CD14-positive monocyte (primary cell): Measurements from ENCODE around the gene FIBIN. TPM values are rescaled to one million over a fixed set of nuclear protein-coding genes. Genes with fewer than 3 reads are reported as not detected.

ENCODE experiments used
- DNase-seq, 3 donors: peaks; one replicate each; pipeline ENCODE4 v3.0.0-alpha.2; 2011 to 2022
- H2AFZ ChIP-seq: 2 replicates; pipeline ENCODE4 v1.6.0; 2012; ENCODE audit warnings: mild to moderate bottlenecking, low read depth, low read length, inconsistent platforms; ENCODE audit not compliant: insufficient read depth, poor library complexity, severe bottlenecking
- H3K27ac ChIP-seq, 2 donors: 1 replicate in 1 of 2; 2 replicates in 1 of 2; pipeline ENCODE4 v1.5.1; 2012 to 2013; ENCODE audit warnings: low read length in 2 of 2, control low read depth in 1 of 2, inconsistent platforms in 1 of 2, low read depth in 1 of 2, mild to moderate bottlenecking in 1 of 2
- H3K27me3 ChIP-seq, 2 donors: one replicate each; pipeline versions ENCODE4 v1.6.0 to v1.6.1; 2011 to 2013; ENCODE audit warnings: low read length in 2 of 2; ENCODE audit not compliant: control insufficient read depth in 2 of 2, insufficient read depth in 2 of 2
- H3K36me3 ChIP-seq, 2 donors: replicated peaks in 1 of 2; 1 replicate in 1 of 2; 2 replicates in 1 of 2; pipeline versions ENCODE4 v1.5.1 to v1.6.1; 2012 to 2013; ENCODE audit warnings: low read length in 2 of 2, control low read depth in 1 of 2, inconsistent platforms in 1 of 2, mild to moderate bottlenecking in 1 of 2; ENCODE audit not compliant: insufficient read depth in 2 of 2, control insufficient read depth in 1 of 2
- H3K4me1 ChIP-seq, 2 donors: 1 replicate in 1 of 2; 2 replicates in 1 of 2; pipeline versions ENCODE4 v1.5.1 to v1.6.1; 2012 to 2013; ENCODE audit warnings: low read length in 2 of 2, control low read depth in 1 of 2, inconsistent platforms in 1 of 2, mild to moderate bottlenecking in 1 of 2, moderate library complexity in 1 of 2; ENCODE audit not compliant: insufficient read depth in 2 of 2, control insufficient read depth in 1 of 2
- H3K4me2 ChIP-seq: replicated peaks from 2 replicates; pipeline ENCODE3; 2012; ENCODE audit warnings: low read length, moderate library complexity, mild to moderate bottlenecking; ENCODE audit not compliant: poor library complexity, severe bottlenecking; ENCODE audit errors: extremely low read depth
- H3K4me3 ChIP-seq, 3 experiments: fragments of 200-600 bp in 1 of 3; sonication (generic) in 1 of 3; replicated peaks in 1 of 3; 1 replicate in 2 of 3; 2 replicates in 1 of 3; pipeline ENCODE4 v1.5.1; 2011 to 2013; ENCODE audit warnings: low read length in 3 of 3, mild to moderate bottlenecking in 3 of 3, control low read depth in 2 of 3, low read depth in 2 of 3, inconsistent platforms in 1 of 3, moderate library complexity in 1 of 3
- H3K79me2 ChIP-seq: 2 replicates; pipeline ENCODE4 v1.6.0; 2012; ENCODE audit warnings: mild to moderate bottlenecking, control low read depth, inconsistent platforms, low read length, moderate library complexity; ENCODE audit not compliant: insufficient read depth
- H3K9ac ChIP-seq: 2 replicates; pipeline ENCODE4 v1.6.0; 2017; ENCODE audit warnings: low read length, mild to moderate bottlenecking; ENCODE audit not compliant: insufficient read depth, poor library complexity, severe bottlenecking
- H3K9me3 ChIP-seq, 2 donors: replicated peaks in 1 of 2; 1 replicate in 1 of 2; 2 replicates in 1 of 2; pipeline versions ENCODE4 v1.5.1 to v1.6.1; 2012 to 2013; ENCODE audit warnings: low read length in 2 of 2, control low read depth in 1 of 2; ENCODE audit not compliant: control insufficient read depth in 1 of 2, insufficient read depth in 1 of 2
- H4K20me1 ChIP-seq: 2 replicates; pipeline ENCODE4 v1.6.0; 2012; ENCODE audit warnings: mild to moderate bottlenecking, low read length, control low read depth, moderate library complexity; ENCODE audit not compliant: insufficient read depth
- H3K27ac Mint-ChIP-seq, 7 donors: one replicate each; pipeline ENCODE4 v1.8.0; 2020; ENCODE audit warnings: mild to moderate bottlenecking in 7 of 7, mixed read lengths in 7 of 7, moderate library complexity in 6 of 7, inconsistent platforms in 2 of 7
- H3K27me3 Mint-ChIP-seq, 3 donors: one replicate each; pipeline ENCODE4 v1.8.0; 2021 to 2022; ENCODE audit warnings: low read depth in 3 of 3, mild to moderate bottlenecking in 3 of 3, mixed read lengths in 3 of 3, moderate library complexity in 3 of 3, inconsistent platforms in 1 of 3
- H3K36me3 Mint-ChIP-seq, 2 donors: one replicate each; pipeline ENCODE4 v1.8.0; 2020; ENCODE audit warnings: mixed read lengths in 2 of 2, inconsistent platforms in 1 of 2, mild to moderate bottlenecking in 1 of 2
- H3K4me1 Mint-ChIP-seq: one replicate; pipeline ENCODE4 v1.8.0; 2020; ENCODE audit warnings: mild to moderate bottlenecking, mixed read lengths
- H3K4me3 Mint-ChIP-seq, 2 donors: one replicate each; pipeline ENCODE4 v1.8.0; 2020; ENCODE audit warnings: mild to moderate bottlenecking in 2 of 2, mixed read lengths in 2 of 2, moderate library complexity in 1 of 2
- H3K9me3 Mint-ChIP-seq, 7 donors: one replicate each; pipeline ENCODE4 v1.8.0; 2020 to 2022; ENCODE audit warnings: mixed read lengths in 7 of 7, mild to moderate bottlenecking in 6 of 7, moderate library complexity in 6 of 7, inconsistent platforms in 2 of 7
- WGBS: methylation state at CpG from one replicate; pipeline ENCODE4 v1.1.5; 2013; ENCODE audit warnings: missing lambda C conversion rate; ENCODE audit not compliant: insufficient coverage; 5-methylcytosine and 5-hydroxymethylcytosine counted together
- intact Hi-C, 2 donors: fragments of 100-400 bp; cut with micrococcal nuclease; formaldehyde crosslinking; loops; one replicate each; pipeline versions ENCODE4 v1.15.0 to v1.15.1; 2023
- polyA plus RNA-seq, 3 donors: library from polyadenylated mRNA; depleted of rRNA in 1 of 3; unstranded in 2 of 3; stranded (reverse) in 1 of 3; fragments of 300-500 nt in 2 of 3; fragments of >200 nt in 1 of 3; fragmentation: Illumina TruSeq in 2 of 3; gene quantifications; 1 replicate in 2 of 3; 2 replicates in 1 of 3; pipeline ENCODE4 v1.2.3, GENCODE V29; 2012 to 2021
- TF ChIP-seq, protein P1 (sequence below): fragments of 200-600 bp; IDR thresholded peaks from one replicate; pipeline ENCODE4 v1.8.0; 2022; ENCODE audit warnings: antibody characterized with exemption, mild to moderate bottlenecking

Gene FIBIN
- polyA plus RNA-seq, 3 donors: not detected

DNA sequence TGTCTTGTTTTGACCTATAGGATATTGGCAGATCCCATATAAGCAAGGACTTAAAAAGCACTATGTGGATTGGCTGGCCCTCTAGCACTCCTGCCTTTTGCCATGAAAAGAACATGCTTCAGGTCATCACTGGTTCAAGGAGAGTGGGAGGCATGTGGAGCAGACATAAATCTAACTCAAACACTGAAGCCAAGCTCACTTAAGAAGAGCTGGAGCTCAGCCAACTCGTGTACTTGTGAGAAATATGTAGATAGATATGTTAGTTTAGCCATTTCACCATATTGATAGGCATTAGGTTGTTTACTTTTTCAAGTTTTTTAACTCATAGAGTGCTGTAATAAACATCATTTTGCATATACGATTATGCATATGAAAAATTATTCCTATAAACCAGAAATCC lies 26.8 kb downstream of the FIBIN start:
- intact Hi-C loops: no loop called here

DNA sequence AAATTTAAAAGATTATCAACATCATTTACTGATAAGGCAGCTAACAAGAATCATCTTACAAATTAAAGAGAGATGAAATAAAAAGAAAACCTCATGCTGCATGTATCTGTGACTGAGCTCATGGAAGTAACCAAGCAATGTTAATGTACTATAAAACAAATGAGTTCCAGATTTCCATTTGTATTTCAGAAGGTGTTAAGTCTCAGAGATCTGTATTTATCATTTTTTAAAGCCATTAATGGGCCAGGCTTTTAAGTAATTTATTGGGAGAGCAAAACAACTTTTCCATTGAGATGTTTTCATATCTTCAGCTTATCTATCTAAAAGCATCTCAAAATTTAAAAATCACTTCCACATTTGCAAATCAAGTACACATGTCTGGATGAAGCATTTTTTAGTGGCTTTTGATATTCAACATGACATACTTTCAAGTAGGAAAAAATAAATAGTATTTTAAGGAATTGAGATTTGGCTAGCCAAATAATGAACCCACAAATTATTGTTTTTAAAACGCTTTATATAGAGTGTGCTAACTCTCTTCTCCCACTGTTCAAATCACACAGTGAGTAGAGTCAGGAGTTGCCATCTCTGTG lies 28.8 kb downstream of the FIBIN start:
- no peaks in the 10 kb centered on the region for H3K4me1 ChIP-seq
- H3K4me1 Mint-ChIP-seq: no peaks in the 10 kb centered on the region
- no peak overlapping the region for H3K9ac ChIP-seq
- intact Hi-C loops: no loop called here
- H3K9me3 Mint-ChIP-seq: peaks cover 0 to 10% (median 2%) of the 10 kb centered on the region in 7 donors
- DNase-seq: no peak
- H3K4me3 Mint-ChIP-seq: no peak overlapping the region
- no peak overlapping the region for H3K27ac ChIP-seq
- no peaks in the 10 kb centered on the region for H4K20me1 ChIP-seq
- TF ChIP-seq, protein P1, sequence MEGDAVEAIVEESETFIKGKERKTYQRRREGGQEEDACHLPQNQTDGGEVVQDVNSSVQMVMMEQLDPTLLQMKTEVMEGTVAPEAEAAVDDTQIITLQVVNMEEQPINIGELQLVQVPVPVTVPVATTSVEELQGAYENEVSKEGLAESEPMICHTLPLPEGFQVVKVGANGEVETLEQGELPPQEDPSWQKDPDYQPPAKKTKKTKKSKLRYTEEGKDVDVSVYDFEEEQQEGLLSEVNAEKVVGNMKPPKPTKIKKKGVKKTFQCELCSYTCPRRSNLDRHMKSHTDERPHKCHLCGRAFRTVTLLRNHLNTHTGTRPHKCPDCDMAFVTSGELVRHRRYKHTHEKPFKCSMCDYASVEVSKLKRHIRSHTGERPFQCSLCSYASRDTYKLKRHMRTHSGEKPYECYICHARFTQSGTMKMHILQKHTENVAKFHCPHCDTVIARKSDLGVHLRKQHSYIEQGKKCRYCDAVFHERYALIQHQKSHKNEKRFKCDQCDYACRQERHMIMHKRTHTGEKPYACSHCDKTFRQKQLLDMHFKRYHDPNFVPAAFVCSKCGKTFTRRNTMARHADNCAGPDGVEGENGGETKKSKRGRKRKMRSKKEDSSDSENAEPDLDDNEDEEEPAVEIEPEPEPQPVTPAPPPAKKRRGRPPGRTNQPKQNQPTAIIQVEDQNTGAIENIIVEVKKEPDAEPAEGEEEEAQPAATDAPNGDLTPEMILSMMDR: no peak
- no peak overlapping the region for H2AFZ ChIP-seq
- no peaks in the 10 kb centered on the region for H3K27me3 ChIP-seq
- H3K27ac Mint-ChIP-seq: no peak overlapping the region
- H3K36me3 ChIP-seq: no peaks in the 10 kb centered on the region
- H3K79me2 ChIP-seq: no peaks in the 10 kb centered on the region
- H3K27me3 Mint-ChIP-seq: no peaks in the 10 kb centered on the region
- H3K9me3 ChIP-seq: peaks cover 0 to 1% of the 10 kb centered on the region in 2 donors
- H3K4me3 ChIP-seq: no peak overlapping the region
- H3K36me3 Mint-ChIP-seq: no peaks in the 10 kb centered on the region
- no peak overlapping the region for H3K4me2 ChIP-seq
- WGBS: no CpG with 5 or more reads among the region's 1 CpG

More for the DNA sequence above, 26.8 kb downstream of the FIBIN start:
- TF ChIP-seq, protein P1: no peak
- H3K27ac Mint-ChIP-seq: no peak overlapping the region
- H2AFZ ChIP-seq: no peak overlapping the region
- no peaks in the 10 kb centered on the region for H3K79me2 ChIP-seq
- WGBS: no CpG with 5 or more reads among the region's 2 CpGs
- no peak overlapping the region for H3K4me3 Mint-ChIP-seq
- no peaks in the 10 kb centered on the region for H3K4me1 ChIP-seq
- H3K9me3 ChIP-seq: peaks cover 0 to 4% of the 10 kb centered on the region in 2 donors
- H3K9me3 Mint-ChIP-seq: peaks cover 0 to 10% (median 3%) of the 10 kb centered on the region in 7 donors
- H3K36me3 Mint-ChIP-seq: no peaks in the 10 kb centered on the region
- no peak overlapping the region for H3K4me2 ChIP-seq
- H3K9ac ChIP-seq: no peak overlapping the region
- no peaks in the 10 kb centered on the region for H3K27me3 ChIP-seq
- H3K36me3 ChIP-seq: no peaks in the 10 kb centered on the region
- H3K27ac ChIP-seq: no peak overlapping the region
- H3K4me1 Mint-ChIP-seq: no peaks in the 10 kb centered on the region
- H4K20me1 ChIP-seq: no peaks in the 10 kb centered on the region
- no peak overlapping the region for H3K4me3 ChIP-seq
- H3K27me3 Mint-ChIP-seq: no peaks in the 10 kb centered on the region
- DNase-seq: no peak
